Measurements from ENCODE around the gene THY1. TPM values are rescaled to one million over a fixed set of nuclear protein-coding genes. Genes with fewer than 3 reads are reported as not detected.
A peak's percentile ranks its signal among the peaks of the same experiment; 100 is the strongest.

Gene THY1
- total and polyA plus RNA-seq, 9 of the 15 experiments (the other 6 are each of a cell fraction or from before 2014, with no cell fraction given), result 0.07 to 0.40 (median 0.16) TPM; not detected in 5

- H3K79me2 ChIP-seq (ENCODE audit: control insufficient read depth, insufficient read depth, low read length), result peaks cover 5% of the 10 kb centered on the region; the same call in 1 of the 3 replicates
- BruUV-seq (replicated peaks), result no TSS peak
- H3K27ac ChIP-seq (ENCODE audit: extremely low read depth, low read depth, low read length), result no peak overlapping the region
- 80% methylated on average over 13 of the region's 13 CpGs for WGBS (ENCODE audit: insufficient coverage, low coverage, missing lambda C conversion rate)
- in situ Hi-C loops (cut with MboI), result no loop called here
- H3K9me1 ChIP-seq (ENCODE audit: control insufficient read depth, insufficient read depth, low read length), result no peaks in the 10 kb centered on the region
- ChIA-PET CTCF (ENCODE audit: low intra/inter-chr PET ratio) (no interaction called here), POLR2A (interaction anchor here (0.9 to 2.8 kb wide), 5 partner anchors 9 to 31 kb away, joined by 3 to 34 read pairs (median 3); partner anchors contain the start of gene USP2)
- no peaks in the 10 kb centered on the region for H3K9me3 ChIP-seq (replicated peaks; ENCODE audit: control insufficient read depth, insufficient read depth, low read depth, low read length)
- peak overlapping the region; percentile 68; the same call in 1 of the 2 replicates for H3K4me2 ChIP-seq (ENCODE audit: insufficient read depth, low read length)
- H4K20me1 ChIP-seq (replicated peaks; ENCODE audit: control insufficient read depth, insufficient read depth, low read length), result 0 out of 2 replicates have a peak, but pooled peaks cover 1% of the 10 kb centered on the region
- intact Hi-C loops (cut with micrococcal nuclease), result no loop called here
- TF ChIP-seq TSC22D4 (tag; IDR thresholded peaks at IDR 0.05) (no peak), CUX1 (CRISPR knock-in tag; IDR thresholded peaks at IDR 0.05) (no peak), PTRF (tag; IDR thresholded peaks at IDR 0.05) (no peak), HDAC6 (IDR thresholded peaks at IDR 0.05; ENCODE audit: low read depth, low read length) (no peak), THRB (CRISPR knock-in tag; conservative IDR thresholded peaks at IDR 0.05) (no peak)
- no peak for FAIRE-seq
- no peak for ATAC-seq
- H3K4me3 ChIP-seq, result no peak overlapping the region
- no peak for DNase-seq (ENCODE audit: extremely low read depth in 1 of 4, low spot score in 3 of 4)
- peak overlapping the region; percentile 31 to 41; a peak in 1 of 4 replicates for H3K9ac ChIP-seq (ENCODE audit: insufficient read depth in 1 of 2, low read depth in 2 of 2, low read length in 2 of 2)
- H2AFZ ChIP-seq (ENCODE audit: low read depth, low read length), result no peak overlapping the region
- no peaks in the 10 kb centered on the region for H3K27me3 ChIP-seq (ENCODE audit: control insufficient read depth in 2 of 2, insufficient read depth in 2 of 2, low read length in 2 of 2)
- peaks cover 18% of the 10 kb centered on the region; the same call in 1 of the 3 replicates for H3K36me3 ChIP-seq (ENCODE audit: control insufficient read depth, insufficient read depth, low read length)
- peaks cover 55 to 61% of the 10 kb centered on the region in 2 experiments for H3K4me1 ChIP-seq (replicated peaks in 1 of 2; ENCODE audit: control insufficient read depth in 2 of 2, insufficient read depth in 2 of 2, low read length in 2 of 2)
Measured at GRCh38 chr11:119369132-119369925, 53.6 kb downstream of the THY1 start.
